Measurements from ENCODE around the gene SMIM15. TPM values are rescaled to one million over a fixed set of nuclear protein-coding genes. Genes with fewer than 3 reads are reported as not detected.
"Not testable (repeated sequence)": the region's sequence is repeated elsewhere in the genome, so short reads cannot be mapped to it uniquely, and the experiment has no call there.

The SMIM15 gene
- total RNA-seq, result 60.6 TPM

- DNase-seq (ENCODE audit: low spot score), result peak; percentile 89
Observed at GRCh38 chr5:61162010-61162831, at the start of gene SMIM15. Gene SMIM15 (minus strand): TSS chr5:61162468. CDS start chr5:61160171, 2,297 bp downstream.

GRCh38 chr5:61207884-61208283 is 45.6 kb upstream of the SMIM15 start:
- no peak for DNase-seq (ENCODE audit: low spot score)

GRCh38 chr5:61205013-61205412 is 42.7 kb upstream of the SMIM15 start:
- DNase-seq (ENCODE audit: low spot score), result no peak

- DNase-seq (ENCODE audit: low spot score), result no peak
Observed at GRCh38 chr5:61202213-61202612, 39.9 kb upstream of the SMIM15 start.

GRCh38 chr5:61200582-61201155 is 38.4 kb upstream of the SMIM15 start:
- no peak for DNase-seq (ENCODE audit: low spot score)

- no peak for DNase-seq (ENCODE audit: low spot score)
Observed at GRCh38 chr5:61198606-61199005, 36.3 kb upstream of the SMIM15 start.

GRCh38 chr5:61187826-61188225 is 25.6 kb upstream of the SMIM15 start:
- not testable (repeated sequence) for DNase-seq (ENCODE audit: low spot score)

- not testable (repeated sequence) for DNase-seq (ENCODE audit: low spot score)
Observed at GRCh38 chr5:61187352-61187751, 25.1 kb upstream of the SMIM15 start.

GRCh38 chr5:61186634-61187033 is 24.4 kb upstream of the SMIM15 start:
- no peak for DNase-seq (ENCODE audit: low spot score)

GRCh38 chr5:61184708-61185107 is 22.4 kb upstream of the SMIM15 start:
- DNase-seq (ENCODE audit: low spot score), result no peak

GRCh38 chr5:61183538-61183937 is 21.3 kb upstream of the SMIM15 start:
- no peak for DNase-seq (ENCODE audit: low spot score)

- DNase-seq (ENCODE audit: low spot score), result no peak
Observed at GRCh38 chr5:61182449-61182848, 20.2 kb upstream of the SMIM15 start.

- DNase-seq (ENCODE audit: low spot score), result no peak
Observed at GRCh38 chr5:61180886-61181285, 18.6 kb upstream of the SMIM15 start.

GRCh38 chr5:61178702-61179101 is 16.4 kb upstream of the SMIM15 start:
- DNase-seq (ENCODE audit: low spot score), result no peak

- DNase-seq (ENCODE audit: low spot score), result no peak
Observed at GRCh38 chr5:61177716-61178115, 15.4 kb upstream of the SMIM15 start.

- no peak for DNase-seq (ENCODE audit: low spot score)
Observed at GRCh38 chr5:61177070-61177469, 14.8 kb upstream of the SMIM15 start.

- DNase-seq (ENCODE audit: low spot score), result no peak
Observed at GRCh38 chr5:61176631-61177030, 14.4 kb upstream of the SMIM15 start.

GRCh38 chr5:61171479-61171878 is 9.2 kb upstream of the SMIM15 start:
- DNase-seq (ENCODE audit: low spot score), result no peak

- DNase-seq (ENCODE audit: low spot score), result no peak
Observed at GRCh38 chr5:61168951-61169350, 6.7 kb upstream of the SMIM15 start.

- DNase-seq (ENCODE audit: low spot score), result peak; percentile 24
Observed at GRCh38 chr5:61167382-61167781, 5.1 kb upstream of the SMIM15 start.

GRCh38 chr5:61163905-61164304 is 1.6 kb upstream of the SMIM15 start:
- DNase-seq (ENCODE audit: low spot score), result no peak

GRCh38 chr5:61162832-61163567 is 732 bp upstream of the SMIM15 start:
- no peak for DNase-seq (ENCODE audit: low spot score)

- no peak for DNase-seq (ENCODE audit: low spot score)
Observed at GRCh38 chr5:61160497-61160896, 1.8 kb downstream of the SMIM15 start.
